GM23248 (cell line): Measurements from ENCODE around the gene R3HDM2.

ENCODE experiments used
- EZH2 ChIP-seq: fragments of 200-600 bp; sonication (generic); IDR thresholded peaks from 2 replicates; pipeline ENCODE4 v1.6.1; 2018; ENCODE audit warnings: antibody characterized with exemption, mild to moderate bottlenecking; ENCODE audit not compliant: insufficient read depth, poor library complexity, severe bottlenecking
- EZH2phosphoT487 ChIP-seq: fragments of 200-600 bp; sonication (generic); IDR thresholded peaks from 2 replicates; pipeline ENCODE4 v1.6.1; 2018; ENCODE audit warnings: antibody characterized with exemption, moderate library complexity, mild to moderate bottlenecking, low read depth; ENCODE audit not compliant: insufficient read depth

- no peak for TF ChIP-seq EZH2
- TF ChIP-seq EZH2phosphoT487, result no peak
Measured at GRCh38 chr12:57238854-57239554, 191.8 kb downstream of the R3HDM2 start.
